IPS-18a (cell line): ENCODE data around the gene ANKS1A.

Source experiments
- H3K27ac ChIP-seq: one replicate; pipeline ENCODE4 v1.5.1; 2013; ENCODE audit warnings: low read length
- H3K27me3 ChIP-seq: one replicate; pipeline ENCODE4 v1.6.1; 2013; ENCODE audit warnings: mild to moderate bottlenecking, low read length; ENCODE audit not compliant: control insufficient read depth, insufficient read depth
- H3K36me3 ChIP-seq: one replicate; pipeline ENCODE4 v1.6.1; 2013; ENCODE audit warnings: low read depth, low read length; ENCODE audit not compliant: control insufficient read depth
- H3K4me1 ChIP-seq: one replicate; pipeline ENCODE4 v1.6.1; 2013; ENCODE audit warnings: low read depth, low read length; ENCODE audit not compliant: control insufficient read depth
- H3K4me3 ChIP-seq: one replicate; pipeline ENCODE4 v1.5.1; 2013; ENCODE audit warnings: low read length
- H3K9ac ChIP-seq: one replicate; pipeline ENCODE4 v1.6.1; 2013; ENCODE audit warnings: mild to moderate bottlenecking, low read length, moderate library complexity
- H3K9me3 ChIP-seq: one replicate; pipeline ENCODE4 v1.6.1; 2013; ENCODE audit warnings: low read depth, low read length; ENCODE audit not compliant: control insufficient read depth

ANKS1A gene

DNA sequence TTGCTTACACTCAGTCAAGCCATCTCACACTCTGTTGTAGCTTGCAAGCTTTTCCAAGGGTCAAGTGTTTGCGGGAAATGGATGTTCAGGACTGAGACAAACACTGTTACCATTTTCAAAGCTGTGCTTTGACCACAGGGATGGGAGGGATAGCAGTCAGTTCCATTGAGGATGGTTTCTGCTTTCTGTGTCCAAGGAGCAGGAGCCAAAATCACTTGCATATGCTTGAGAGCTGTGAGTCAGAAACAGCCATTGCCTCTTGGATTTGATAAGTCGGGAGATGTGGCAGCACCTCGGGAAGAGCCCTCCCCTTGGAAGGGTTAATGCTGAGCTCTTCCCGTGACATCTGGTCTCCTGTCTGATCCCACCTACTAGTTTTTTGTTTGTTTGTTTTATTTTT is 166.8 kb downstream of the ANKS1A start:
- Histone ChIP-seq H3K27ac (no peak overlapping the region), H3K9me3 (no peaks in the 10 kb centered on the region), H3K27me3 (no peaks in the 10 kb centered on the region), H3K9ac (no peak overlapping the region), H3K4me1 (no peaks in the 10 kb centered on the region), H3K4me3 (no peak overlapping the region), H3K36me3 (peaks cover 12% of the 10 kb centered on the region)

DNA sequence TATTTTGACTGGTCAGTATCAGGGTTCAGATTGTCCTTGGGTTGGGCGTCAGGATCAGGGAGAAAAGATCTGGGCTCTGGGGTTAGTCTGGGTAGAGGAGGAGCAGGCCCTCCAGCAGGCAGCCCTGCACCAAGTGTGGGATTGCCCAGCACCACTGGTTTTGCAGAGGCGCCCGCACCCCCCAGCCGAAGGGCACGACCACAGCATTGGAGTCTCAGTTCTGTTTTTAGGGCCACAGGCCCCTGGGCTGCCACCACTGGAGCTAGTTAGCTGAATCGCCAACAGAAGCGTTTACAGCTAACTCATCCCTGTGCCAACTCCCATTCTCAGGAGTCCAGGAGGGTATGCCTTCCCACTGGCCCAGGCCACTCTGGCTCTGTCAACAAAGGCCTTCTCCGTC is 167.9 kb downstream of the ANKS1A start:
- H3K4me1 ChIP-seq, result no peaks in the 10 kb centered on the region
- H3K9me3 ChIP-seq, result no peaks in the 10 kb centered on the region
- H3K27me3 ChIP-seq, result no peaks in the 10 kb centered on the region
- H3K4me3 ChIP-seq, result no peak overlapping the region
- no peak overlapping the region for H3K27ac ChIP-seq
- H3K36me3 ChIP-seq, result peaks cover 13% of the 10 kb centered on the region
- no peak overlapping the region for H3K9ac ChIP-seq

DNA sequence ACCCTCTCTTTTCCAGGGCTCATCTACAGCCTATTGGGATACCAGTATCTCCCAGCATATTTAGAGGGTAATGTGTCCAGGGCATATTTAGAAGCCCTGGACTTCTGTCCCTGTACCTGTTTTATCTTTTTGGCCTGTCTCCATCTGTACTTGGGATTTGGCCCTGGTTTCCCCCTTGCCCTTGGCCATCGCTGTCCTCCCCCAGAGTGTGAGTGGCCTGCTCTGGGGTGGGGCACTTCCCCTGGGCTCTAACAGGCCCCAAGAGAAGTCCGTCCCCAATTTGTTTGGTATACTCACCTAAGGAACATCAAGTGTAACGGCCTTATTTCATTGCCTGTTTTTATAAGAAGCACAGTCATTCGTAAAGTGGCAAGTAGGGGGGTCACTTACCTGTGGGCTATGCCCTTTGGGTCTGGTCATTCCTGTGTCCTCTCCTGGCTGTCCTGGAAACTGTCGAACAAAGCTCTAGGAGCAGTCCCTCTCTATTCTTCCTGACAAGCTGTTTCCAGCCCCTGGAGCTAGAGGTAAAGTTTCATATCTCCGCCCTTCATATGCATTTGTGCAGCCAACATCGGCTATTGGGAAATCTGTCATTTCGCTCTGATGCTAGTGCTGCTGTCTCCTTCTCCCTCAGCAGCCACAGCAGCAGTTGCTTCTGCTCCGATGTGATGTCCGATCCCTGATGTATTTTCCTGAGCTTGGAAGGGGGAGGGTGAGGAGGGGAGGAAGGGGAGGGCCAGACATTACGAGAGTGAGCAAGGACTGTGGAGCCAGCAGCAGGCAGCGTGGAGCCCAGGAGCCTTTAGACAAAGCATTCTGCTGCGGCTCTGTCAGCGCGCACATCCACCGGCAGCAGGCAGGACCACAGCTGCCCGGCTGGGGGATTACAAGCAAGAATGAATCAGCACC is 168.6 kb downstream of the ANKS1A start:
- no peak overlapping the region for H3K27ac ChIP-seq
- H3K9ac ChIP-seq, result no peak overlapping the region
- no peak overlapping the region for H3K4me3 ChIP-seq
- no peaks in the 10 kb centered on the region for H3K27me3 ChIP-seq
- H3K4me1 ChIP-seq, result no peaks in the 10 kb centered on the region
- H3K36me3 ChIP-seq, result peaks cover 13% of the 10 kb centered on the region
- no peaks in the 10 kb centered on the region for H3K9me3 ChIP-seq

DNA sequence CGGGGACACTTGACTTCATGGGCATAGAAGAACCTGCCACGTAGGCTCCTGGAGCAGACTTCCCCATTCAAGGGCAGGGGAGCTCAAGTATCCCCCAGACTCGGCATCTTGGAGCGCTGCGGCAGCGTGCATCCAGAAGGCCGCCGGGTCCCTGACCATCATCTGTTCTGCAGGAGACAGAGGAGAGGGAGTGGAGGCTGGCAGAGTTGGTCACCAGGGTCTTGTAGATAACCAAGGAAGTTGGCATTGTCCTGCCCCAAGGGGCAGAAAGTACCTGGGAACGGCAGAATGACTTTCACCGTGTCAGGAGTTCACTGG is 169.3 kb downstream of the ANKS1A start:
- H3K36me3 ChIP-seq, result peaks cover 13% of the 10 kb centered on the region
- no peak overlapping the region for H3K4me3 ChIP-seq
- H3K27me3 ChIP-seq, result no peaks in the 10 kb centered on the region
- H3K9ac ChIP-seq, result no peak overlapping the region
- H3K4me1 ChIP-seq, result no peaks in the 10 kb centered on the region
- no peak overlapping the region for H3K27ac ChIP-seq
- H3K9me3 ChIP-seq, result no peaks in the 10 kb centered on the region

DNA sequence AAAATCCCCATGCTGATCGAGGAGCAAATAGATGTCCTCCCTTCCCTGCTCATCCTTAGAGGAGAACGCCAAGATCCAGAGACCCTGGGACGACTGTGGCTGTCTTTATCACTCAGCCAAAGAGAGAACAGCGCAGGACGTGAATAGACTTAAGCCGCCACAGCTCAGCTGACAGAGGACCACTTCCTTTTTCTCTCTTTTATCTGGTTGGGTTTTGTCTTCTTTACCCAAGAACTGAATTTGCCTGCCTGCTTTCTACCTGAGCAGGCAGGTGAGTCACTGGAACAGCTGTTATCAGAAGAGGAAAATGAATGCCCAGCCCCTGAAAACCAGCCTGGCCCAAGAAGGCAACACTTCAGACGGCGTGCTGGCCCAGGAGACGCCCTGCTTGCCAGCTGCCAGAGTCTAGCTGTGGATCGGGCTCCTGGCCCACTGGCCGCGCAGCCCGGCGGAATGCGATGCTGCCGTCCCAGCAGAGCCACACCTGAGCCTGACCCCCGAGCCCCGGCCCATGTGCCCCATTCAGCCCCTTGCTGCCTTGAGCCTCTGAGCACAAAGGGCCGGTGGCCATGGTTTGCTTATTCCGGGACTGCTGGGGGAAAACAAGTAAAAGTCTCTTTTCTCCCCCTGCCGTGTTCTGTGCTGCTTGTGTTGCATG is 169.9 kb downstream of the ANKS1A start:
- Histone ChIP-seq H3K27ac (no peak overlapping the region), H3K9me3 (no peaks in the 10 kb centered on the region), H3K9ac (no peak overlapping the region), H3K27me3 (no peaks in the 10 kb centered on the region), H3K4me3 (no peak overlapping the region), H3K36me3 (peaks cover 13% of the 10 kb centered on the region), H3K4me1 (no peaks in the 10 kb centered on the region)

DNA sequence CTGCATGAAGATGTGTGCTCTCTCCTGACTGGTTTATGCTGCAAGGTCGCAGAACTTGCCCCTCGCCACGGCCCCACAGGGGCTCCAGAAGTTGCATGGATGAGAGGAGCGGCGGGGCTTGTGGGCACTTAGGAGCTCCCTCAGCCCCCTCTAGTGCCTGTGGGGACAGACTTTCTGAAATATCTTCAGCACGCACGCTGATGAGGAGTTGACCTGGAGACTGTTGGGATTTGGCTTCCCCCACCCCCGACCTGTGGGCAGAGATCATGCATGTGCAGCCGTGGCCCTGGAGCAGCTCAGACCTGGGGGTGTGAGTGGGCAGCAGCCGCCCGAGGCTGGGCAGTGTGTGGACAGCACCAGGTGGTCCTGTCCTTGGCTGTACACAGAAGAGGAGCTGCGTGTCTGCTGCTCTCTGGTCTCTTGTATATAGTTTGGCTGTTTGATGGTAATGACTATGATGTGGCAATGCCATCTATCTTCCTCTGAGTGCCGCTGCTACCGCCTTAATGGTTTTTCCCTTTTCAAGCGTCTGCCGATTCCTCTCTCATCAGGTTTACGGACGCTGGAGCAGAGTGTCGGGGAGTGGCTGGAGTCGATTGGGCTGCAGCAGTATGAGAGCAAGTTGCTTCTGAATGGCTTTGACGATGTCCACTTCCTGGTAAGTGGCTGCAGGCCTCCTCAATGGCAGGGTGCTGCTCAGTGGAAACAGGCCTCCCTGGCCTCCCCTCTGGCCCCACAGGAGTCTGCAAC is 170.7 kb downstream of the ANKS1A start:
- H3K4me1 ChIP-seq, result no peaks in the 10 kb centered on the region
- no peak overlapping the region for H3K4me3 ChIP-seq
- no peaks in the 10 kb centered on the region for H3K9me3 ChIP-seq
- H3K27me3 ChIP-seq, result no peaks in the 10 kb centered on the region
- no peak overlapping the region for H3K9ac ChIP-seq
- H3K36me3 ChIP-seq, result peaks cover 13% of the 10 kb centered on the region
- H3K27ac ChIP-seq, result no peak overlapping the region

DNA sequence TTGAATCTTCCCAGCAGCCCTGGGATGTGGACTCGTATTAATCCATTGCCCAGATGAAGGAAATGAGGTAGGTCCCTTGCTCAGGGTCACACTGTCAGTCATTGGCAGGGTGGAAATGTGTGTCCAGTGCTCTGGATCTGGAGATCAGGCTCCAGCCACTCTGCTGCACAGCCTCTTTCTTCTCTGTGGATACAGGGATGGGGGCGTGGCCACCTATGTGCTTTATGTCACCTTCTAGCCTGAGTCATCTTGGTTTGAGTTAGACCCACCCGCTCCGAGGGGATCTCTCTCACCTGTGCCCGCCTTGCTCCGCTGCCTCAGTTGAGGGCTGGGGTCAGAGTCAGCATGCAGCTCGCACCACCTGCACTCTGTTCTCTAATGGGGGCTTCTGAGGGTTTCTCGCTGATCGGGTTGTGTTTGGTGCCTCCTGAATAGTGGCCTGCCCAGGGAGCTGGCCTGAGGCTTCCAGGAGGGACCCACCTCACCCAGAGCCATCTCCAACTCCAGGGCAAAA is 172.1 kb downstream of the ANKS1A start:
- no peaks in the 10 kb centered on the region for H3K9me3 ChIP-seq
- no peak overlapping the region for H3K4me3 ChIP-seq
- H3K27me3 ChIP-seq, result no peaks in the 10 kb centered on the region
- no peak overlapping the region for H3K27ac ChIP-seq
- H3K4me1 ChIP-seq, result no peaks in the 10 kb centered on the region
- no peak overlapping the region for H3K9ac ChIP-seq
- H3K36me3 ChIP-seq, result peaks cover 13% of the 10 kb centered on the region

DNA sequence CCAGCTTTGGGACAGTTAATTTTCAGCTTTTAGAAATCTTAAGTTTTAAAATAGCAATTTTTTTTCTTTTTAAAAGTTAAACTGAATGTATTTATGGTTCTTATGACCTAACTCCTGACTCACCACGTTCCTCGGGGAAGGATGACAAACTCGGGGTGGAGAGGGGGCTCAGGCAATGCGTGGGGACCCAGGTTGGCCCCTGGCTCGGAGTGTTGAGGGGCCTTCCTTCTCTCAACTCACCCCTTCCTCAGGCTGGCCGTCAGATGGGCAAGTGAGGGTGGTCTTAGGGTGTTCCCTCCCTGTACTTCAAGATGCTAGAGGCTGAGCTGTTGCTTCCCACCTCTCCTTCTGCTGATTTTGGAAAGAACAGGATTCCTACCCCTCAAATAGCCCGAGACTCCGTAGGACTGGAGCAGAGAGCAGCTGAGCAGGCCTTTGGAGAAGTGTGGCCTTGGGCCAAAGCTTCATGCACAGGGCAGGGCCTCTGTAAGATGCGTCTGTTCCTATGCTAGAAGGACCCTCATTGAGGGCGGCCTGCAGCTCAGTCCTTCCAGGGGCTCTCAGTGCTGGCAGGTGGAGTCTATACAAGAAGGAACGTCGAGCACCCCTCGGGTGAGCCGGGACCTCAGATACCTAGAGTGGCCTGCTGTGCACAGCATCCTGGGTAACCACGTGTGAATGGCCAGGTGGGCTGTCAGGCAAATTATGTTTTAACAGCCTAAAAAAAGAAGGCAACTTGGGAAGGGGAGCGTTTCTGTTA is 172.8 kb downstream of the ANKS1A start:
- Histone ChIP-seq H3K9me3 (no peaks in the 10 kb centered on the region), H3K4me1 (no peaks in the 10 kb centered on the region), H3K36me3 (peaks cover 13% of the 10 kb centered on the region), H3K27me3 (no peaks in the 10 kb centered on the region), H3K9ac (no peak overlapping the region), H3K4me3 (no peak overlapping the region), H3K27ac (no peak overlapping the region)

DNA sequence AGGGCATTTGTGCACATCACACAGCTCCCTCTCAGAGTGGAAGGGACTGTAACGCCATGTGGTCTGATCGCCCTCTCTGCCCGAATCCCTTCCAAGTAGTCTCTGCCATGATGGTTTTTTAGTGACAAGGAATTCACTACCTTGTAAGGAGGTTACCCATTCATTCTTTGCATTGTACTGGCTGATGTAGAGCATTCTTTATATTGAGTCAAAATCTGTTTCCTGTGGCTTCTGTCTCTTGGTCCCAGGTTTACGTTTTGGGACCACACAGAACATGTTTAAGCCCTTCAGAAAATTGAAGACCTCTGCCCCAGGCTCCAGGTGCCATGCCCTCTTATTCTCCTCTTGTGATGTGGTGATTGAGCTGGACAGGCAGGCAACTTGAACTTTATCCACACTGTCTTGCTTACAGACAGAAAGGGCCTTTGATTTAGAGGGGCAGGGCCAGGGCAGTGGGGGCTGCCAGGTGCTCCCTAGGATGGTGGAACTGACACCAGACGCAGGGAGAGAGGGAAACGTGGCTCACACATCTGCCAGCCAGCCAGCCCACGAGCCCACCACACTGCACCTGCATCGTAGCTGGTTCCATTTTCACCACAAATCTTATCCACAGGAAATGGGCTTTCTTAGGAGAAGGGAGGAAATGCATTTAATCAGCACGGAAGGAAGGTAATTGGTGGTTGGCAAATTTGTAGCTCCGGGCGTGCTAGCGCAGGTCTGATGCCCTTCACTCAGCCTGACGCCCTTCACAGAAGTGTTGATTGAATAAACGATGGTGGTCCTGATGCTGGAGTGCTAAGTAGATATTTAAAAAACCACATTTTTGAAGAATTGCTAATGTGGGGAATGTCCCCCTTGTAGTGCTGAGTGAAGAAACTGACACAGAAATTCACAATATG is 173.9 kb downstream of the ANKS1A start:
- Histone ChIP-seq H3K27me3 (no peaks in the 10 kb centered on the region), H3K9me3 (no peaks in the 10 kb centered on the region), H3K4me1 (no peaks in the 10 kb centered on the region), H3K9ac (no peak overlapping the region), H3K36me3 (peaks cover 13% of the 10 kb centered on the region), H3K4me3 (no peak overlapping the region), H3K27ac (no peak overlapping the region)

DNA sequence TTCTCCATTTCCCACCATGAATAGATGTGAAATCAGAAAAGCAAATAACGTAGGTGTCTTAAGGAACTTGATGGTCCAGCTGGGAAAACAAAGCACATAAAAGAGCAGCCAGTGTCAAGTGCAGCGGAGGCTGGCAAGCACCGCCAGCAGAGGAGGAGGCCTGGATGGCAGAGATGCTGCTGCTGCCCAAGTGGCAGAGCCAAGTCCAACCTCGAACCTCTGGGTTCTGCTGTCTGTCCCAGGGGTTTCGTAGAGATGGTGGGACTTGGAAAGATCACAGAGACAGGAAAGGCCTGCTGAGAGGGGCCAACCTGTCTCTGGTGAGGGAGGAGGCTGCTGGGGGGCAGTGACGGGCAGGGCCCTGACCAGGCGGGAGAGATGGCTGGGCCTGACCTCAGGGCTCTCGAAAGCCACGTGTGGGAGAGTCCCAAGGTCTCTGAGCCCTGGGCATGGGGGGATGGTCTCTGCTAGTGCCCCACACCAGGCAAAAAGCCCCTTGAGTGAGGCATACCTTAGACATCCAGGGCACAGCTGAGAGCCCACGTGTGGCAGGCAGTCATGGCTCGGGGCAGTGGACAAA is 174.7 kb downstream of the ANKS1A start:
- H3K4me1 ChIP-seq, result peaks cover 4% of the 10 kb centered on the region
- no peaks in the 10 kb centered on the region for H3K27me3 ChIP-seq
- H3K36me3 ChIP-seq, result peaks cover 13% of the 10 kb centered on the region
- no peak overlapping the region for H3K27ac ChIP-seq
- H3K9ac ChIP-seq, result no peak overlapping the region
- no peak overlapping the region for H3K4me3 ChIP-seq
- H3K9me3 ChIP-seq, result no peaks in the 10 kb centered on the region
